Upper lobe of left lung (tissue), 6 donors: ENCODE results near the gene PLEKHG7. TPM values are rescaled to one million over a fixed set of nuclear protein-coding genes. Genes with fewer than 3 reads are reported as not detected.

Experiments
- ATAC-seq, 2 donors: fragments of 200-7000 bp; cut with Tn5 transposase; one replicate each; pipeline ENCODE4 v1.9.1; 2022; ENCODE audit warnings: mild to moderate bottlenecking in 2 of 2, moderate library complexity in 2 of 2; ENCODE audit not compliant: low FRiP score in 2 of 2
- DNase-seq, 2 donors: peaks; one replicate each; pipeline ENCODE4 v3.0.0-alpha.2; 2019 to 2020
- H3K27ac ChIP-seq, 4 donors: fragments of 200-600 bp; sonication (generic); one replicate each; pipeline ENCODE4 v1.5.1; 2016 to 2019
- H3K27me3 ChIP-seq, 4 donors: fragments of 200-600 bp; sonication (generic); one replicate each; pipeline ENCODE4 v1.5.1; 2017 to 2019
- H3K36me3 ChIP-seq, 4 donors: fragments of 200-600 bp; sonication (generic); one replicate each; pipeline ENCODE4 v1.5.1; 2016 to 2019
- H3K4me1 ChIP-seq, 4 donors: fragments of 200-600 bp; sonication (generic); one replicate each; pipeline ENCODE4 v1.5.1; 2018 to 2019
- H3K4me3 ChIP-seq, 4 donors: fragments of 200-600 bp; sonication (generic); one replicate each; pipeline ENCODE4 v1.5.1; 2017 to 2019; ENCODE audit warnings: mild to moderate bottlenecking in 2 of 4, moderate library complexity in 1 of 4
- H3K9me3 ChIP-seq, 4 donors: fragments of 200-600 bp; sonication (generic); one replicate each; pipeline ENCODE4 v1.5.1; 2018 to 2019
- CTCF ChIP-seq, 6 experiments: fragments of 450-650 bp in 4 of 6; fragments of 200-600 bp in 2 of 6; sonication (generic) in 2 of 6; IDR thresholded peaks; one replicate each; pipeline ENCODE4 v1.5.1; 2016 to 2019; ENCODE audit warnings: antibody characterized with exemption in 6 of 6
- EP300 ChIP-seq, 4 donors: sonication (generic); formaldehyde crosslinking; IDR thresholded peaks; one replicate each; pipeline ENCODE4 v1.5.1; 2017; ENCODE audit warnings: antibody characterized with exemption in 4 of 4, control low read depth in 2 of 4
- POLR2A ChIP-seq, 4 donors: fragments of 450-650 bp; IDR thresholded peaks; one replicate each; pipeline ENCODE4 v1.5.1; 2016 to 2017; ENCODE audit warnings: antibody characterized with exemption in 4 of 4, mild to moderate bottlenecking in 2 of 4
- POLR2AphosphoS5 ChIP-seq, 2 donors: sonication (generic); formaldehyde crosslinking; IDR thresholded peaks; one replicate each; pipeline ENCODE4 v1.5.1; 2017; ENCODE audit warnings: antibody characterized with exemption in 2 of 2
- WGBS, 2 donors: methylation state at CpG; one replicate each; pipeline ENCODE4 v1.1.5; 2017 to 2018; 5-methylcytosine and 5-hydroxymethylcytosine counted together
- total RNA-seq, 6 donors: library from RNA; depleted of rRNA in 4 of 6; stranded (reverse); fragments of >200 nt in 4 of 6; gene quantifications; one replicate each; pipeline versions ENCODE4 v1.1.0 to v1.2.1, GENCODE V29; 2016 to 2021
- donor health status: DM: no; HTN: no; CAD: no; lungs with moderate emphysema.
- donor health status: DM: no; HTN: yes; CAD: no; lungs with severe emphysema.

The PLEKHG7 gene
- total RNA-seq, 6 donors from 2014 or later = 0.91 to 15.9 (median 2.0) TPM; not detected in 1

- Histone ChIP-seq H3K9me3 (no peaks in the 10 kb centered on the region), H3K4me3 (no peak overlapping the region), H3K4me1 (peaks cover 7 to 30% (median 22%) of the 10 kb centered on the region in 4 donors), H3K27me3 (no peaks in the 10 kb centered on the region), H3K27ac (no peak overlapping the region), H3K36me3 (no peaks in the 10 kb centered on the region)
- TF ChIP-seq POLR2AphosphoS5 (IDR thresholded peaks at IDR 0.05) = no peak
- no peak for TF ChIP-seq EP300 (IDR thresholded peaks at IDR 0.05)
- no peak for TF ChIP-seq POLR2A (IDR thresholded peaks at IDR 0.05)
- no peak for TF ChIP-seq CTCF (IDR thresholded peaks at IDR 0.05)
- no peak for ATAC-seq
- 15 to 31% methylated on average over 1 of the region's 1 CpG for WGBS, 2 donors
- no peak for DNase-seq
These were observed 68.2 kb downstream of the PLEKHG7 start for GRCh38 chr12:92771001-92771400.

GRCh38 chr12:92775416-92775815, 72.6 kb downstream of the PLEKHG7 start:
- peaks cover 10 to 25% (median 13%) of the 10 kb centered on the region in 4 donors for H3K4me1 ChIP-seq
- no peaks in the 10 kb centered on the region for H3K27me3 ChIP-seq
- ATAC-seq (no peak), DNase-seq (no peak)
- H3K4me3 ChIP-seq = no peak overlapping the region
- no peak for TF ChIP-seq POLR2A (IDR thresholded peaks at IDR 0.05)
- TF ChIP-seq POLR2AphosphoS5 (IDR thresholded peaks at IDR 0.05) = no peak
- TF ChIP-seq CTCF (IDR thresholded peaks at IDR 0.05) = no peak
- TF ChIP-seq EP300 (IDR thresholded peaks at IDR 0.05) = no peak
- H3K9me3 ChIP-seq = no peaks in the 10 kb centered on the region
- peaks cover 0 to 29% (median 0%) of the 10 kb centered on the region in 4 donors for H3K36me3 ChIP-seq
- no peak overlapping the region for H3K27ac ChIP-seq

- Histone ChIP-seq H3K27me3 (no peaks in the 10 kb centered on the region), H3K4me1 (peaks cover 5 to 12% (median 9%) of the 10 kb centered on the region in 4 donors), H3K27ac (peak overlapping the region in 1 of 4 donors; percentile 8), H3K9me3 (no peaks in the 10 kb centered on the region), H3K36me3 (peaks cover 0 to 43% (median 0%) of the 10 kb centered on the region in 4 donors), H3K4me3 (no peak overlapping the region)
- no peak for DNase-seq
- ATAC-seq = no peak
- WGBS, 2 donors = 54 to 62% methylated on average over 3 of the region's 3 CpGs
- TF ChIP-seq POLR2AphosphoS5 (IDR thresholded peaks at IDR 0.05) (no peak), CTCF (IDR thresholded peaks at IDR 0.05) (no peak), POLR2A (IDR thresholded peaks at IDR 0.05) (no peak), EP300 (IDR thresholded peaks at IDR 0.05) (no peak)
These were observed 75.7 kb downstream of the PLEKHG7 start for GRCh38 chr12:92778525-92778924.

GRCh38 chr12:92779902-92780301, 77.1 kb downstream of the PLEKHG7 start:
- no peak for ATAC-seq
- Histone ChIP-seq H3K27me3 (no peaks in the 10 kb centered on the region), H3K4me3 (no peak overlapping the region), H3K4me1 (peaks cover 5 to 12% (median 9%) of the 10 kb centered on the region in 4 donors), H3K9me3 (no peaks in the 10 kb centered on the region), H3K27ac (no peak overlapping the region), H3K36me3 (peaks cover 0 to 43% (median 0%) of the 10 kb centered on the region in 4 donors)
- TF ChIP-seq POLR2AphosphoS5 (IDR thresholded peaks at IDR 0.05) (no peak), EP300 (IDR thresholded peaks at IDR 0.05) (no peak), POLR2A (IDR thresholded peaks at IDR 0.05) (no peak), CTCF (IDR thresholded peaks at IDR 0.05) (no peak)
- no peak for DNase-seq
- whole genome bisulfite sequencing, 2 donors = 41 to 63% methylated on average over 1 of the region's 1 CpG

- WGBS, 2 donors = 64 to 68% methylated on average over 1 of the region's 1 CpG
These were observed 81.6 kb downstream of the PLEKHG7 start for GRCh38 chr12:92784356-92784755.

More at GRCh38 chr12:92784356-92784755, 81.6 kb downstream of the PLEKHG7 start:
- H3K27ac ChIP-seq = no peak overlapping the region
- H3K4me3 ChIP-seq = no peak overlapping the region
- no peaks in the 10 kb centered on the region for H3K27me3 ChIP-seq
- no peak for TF ChIP-seq POLR2A (IDR thresholded peaks at IDR 0.05)
- TF ChIP-seq POLR2AphosphoS5 (IDR thresholded peaks at IDR 0.05) = no peak
- TF ChIP-seq EP300 (IDR thresholded peaks at IDR 0.05) = no peak
- no peak for TF ChIP-seq CTCF (IDR thresholded peaks at IDR 0.05)
- peaks cover 0 to 2% (median under 1%) of the 10 kb centered on the region in 4 donors for H3K4me1 ChIP-seq
- no peaks in the 10 kb centered on the region for H3K9me3 ChIP-seq
- H3K36me3 ChIP-seq = peaks cover 0 to 17% (median 0%) of the 10 kb centered on the region in 4 donors
- no peak for DNase-seq
- ATAC-seq = no peak
